Gastroesophageal sphincter (tissue), 3 donors: ENCODE results near the gene ARHGEF38.

Source experiments
- CTCF ChIP-seq, 4 experiments: fragments of 200-600 bp in 2 of 4; fragments of 450-650 bp in 2 of 4; sonication (generic) in 1 of 4; IDR thresholded peaks; one replicate each; pipeline ENCODE4 v1.5.1; 2017 to 2019; ENCODE audit warnings: antibody characterized with exemption in 4 of 4, mild to moderate bottlenecking in 2 of 4, moderate library complexity in 2 of 4
- POLR2A ChIP-seq, 2 donors: fragments of 450-650 bp; IDR thresholded peaks; one replicate each; pipeline ENCODE4 v1.6.1; 2017; ENCODE audit warnings: antibody characterized with exemption in 2 of 2, mild to moderate bottlenecking in 2 of 2, moderate library complexity in 1 of 2
- POLR2AphosphoS5 ChIP-seq: sonication (generic); formaldehyde crosslinking; IDR thresholded peaks from one replicate; pipeline ENCODE4 v1.6.1; 2017; ENCODE audit warnings: antibody characterized with exemption

- no peak for TF ChIP-seq CTCF (IDR thresholded peaks at IDR 0.05)
- no peak for TF ChIP-seq POLR2A (IDR thresholded peaks at IDR 0.05)
- no peak for TF ChIP-seq POLR2AphosphoS5
Measured at GRCh38 chr4:105666693-105667092, 114.3 kb downstream of the ARHGEF38 start.
